ENCODE data around the gene SPHK2.
A peak's percentile ranks its signal among the peaks of the same experiment; 100 is the strongest.

SPHK2 gene

GRCh38 chr19:48587387-48587786 is 31.9 kb upstream of the SPHK2 start:
- no peak for TF ChIP-seq ZNF302 (tag by site-specific recombination; IDR thresholded peaks at IDR 0.05; ENCODE audit: low read depth)
- TF ChIP-seq ZNF549 (tag by site-specific recombination; IDR thresholded peaks at IDR 0.05) = no peak
- no peak for TF ChIP-seq ZNF2 (tag by site-specific recombination; IDR thresholded peaks at IDR 0.05)
- no peak for TF ChIP-seq MEIS1 (CRISPR knock-in tag; IDR thresholded peaks at IDR 0.05; ENCODE audit: borderline replicate concordance)
- TF ChIP-seq ZNF26 (tag by site-specific recombination; IDR thresholded peaks at IDR 0.05) = no peak
- no peak for TF ChIP-seq ZNF830 (tag by site-specific recombination; IDR thresholded peaks at IDR 0.05; ENCODE audit: low read depth)
- no peak for TF ChIP-seq ZNF548 (tag by site-specific recombination; IDR thresholded peaks at IDR 0.05)
- no peak for TF ChIP-seq ZNF391 (tag by site-specific recombination; IDR thresholded peaks at IDR 0.05; ENCODE audit: borderline replicate concordance, low read depth)
- TF ChIP-seq ELK4 (IDR thresholded peaks at IDR 0.05; ENCODE audit: borderline replicate concordance, low read depth, low read length) = no peak
- CTCF ChIA-PET = interaction anchor here (0.6 to 12.4 kb wide), 11 partner anchors 22 to 1013 kb away, joined by 3 to 272 read pairs (median 4); partner anchors contain the start of gene CA11
- Histone ChIP-seq H3K27ac (ENCODE audit: extremely low read depth, low read depth, low read length) (no peak overlapping the region), H3K36me3 (ENCODE audit: control insufficient read depth in 2 of 2, insufficient read depth in 1 of 2, low read length in 2 of 2) (no peaks in the 10 kb centered on the region), H3K4me3 (ENCODE audit: low read depth, low read length) (no peak overlapping the region), H3K9me3 (ENCODE audit: control insufficient read depth, insufficient read depth, low read depth, low read length) (no peaks in the 10 kb centered on the region), H3K4me1 (ENCODE audit: control insufficient read depth, insufficient read depth, low read length) (no peaks in the 10 kb centered on the region)
- POLR2A ChIA-PET = interaction anchor here (1.4 to 1.8 kb wide), 2 partner anchors 74 to 81 kb away, joined by 3 to 4 read pairs; no protein-coding TSS in a partner anchor

GRCh38 chr19:48588670-48589401 is 30.5 kb upstream of the SPHK2 start:
- no peaks in the 10 kb centered on the region for H3K9me3 ChIP-seq (ENCODE audit: control insufficient read depth, insufficient read depth, low read depth, low read length)
- peak overlapping the region; percentile 47 for H3K4me3 ChIP-seq (ENCODE audit: low read depth, low read length)
- ChIA-PET CTCF (interaction anchor here (0.5 to 12.4 kb wide), 41 partner anchors 8 to 1728 kb away, joined by 3 to 272 read pairs (median 4); partner anchors contain the start of genes DBP and SPACA4), POLR2A (interaction anchor here (0.8 to 1.5 kb wide), 9 partner anchors 14 to 226 kb away, joined by 3 to 11 read pairs (median 4); partner anchors contain the start of genes RPL18 and SPHK2)
- H3K36me3 ChIP-seq (ENCODE audit: control insufficient read depth in 2 of 2, insufficient read depth in 1 of 2, low read length in 2 of 2) = no peaks in the 10 kb centered on the region
- H3K27ac ChIP-seq (ENCODE audit: extremely low read depth, low read depth, low read length) = no peak overlapping the region
- no peaks in the 10 kb centered on the region for H3K4me1 ChIP-seq (ENCODE audit: control insufficient read depth, insufficient read depth, low read length)
- TF ChIP-seq ZFP37 (tag by site-specific recombination; IDR thresholded peaks at IDR 0.05) (peak; percentile 92; the same call in 1 of the 2 replicates), ZNF394 (tag by site-specific recombination; IDR thresholded peaks at IDR 0.05; ENCODE audit: borderline replicate concordance) (peak; percentile 63; the same call in 1 of the 2 replicates), ZBTB1 (tag by site-specific recombination; IDR thresholded peaks at IDR 0.05) (0 out of 2 replicates have a peak, but pooled peaks have one; percentile 39), ZBTB21 (tag by site-specific recombination; IDR thresholded peaks at IDR 0.05) (peak; percentile 48; the same call in 1 of the 2 replicates), ZSCAN5A (tag by site-specific recombination; IDR thresholded peaks at IDR 0.05) (peak; percentile 86), ZNF488 (tag by site-specific recombination; IDR thresholded peaks at IDR 0.05) (no peak), ZNF830 (tag by site-specific recombination; IDR thresholded peaks at IDR 0.05; ENCODE audit: low read depth) (no peak), SP3 (tag by site-specific recombination; IDR thresholded peaks at IDR 0.05) (peak; percentile 80), ZNF76 (tag by site-specific recombination; IDR thresholded peaks at IDR 0.05; ENCODE audit: borderline replicate concordance, low read depth) (peak; percentile 78; the same call in 1 of the 2 replicates), KLF16 (tag by site-specific recombination; IDR thresholded peaks at IDR 0.05) (peak; percentile 60; the same call in 1 of the 2 replicates), KLF8 (tag by site-specific recombination; IDR thresholded peaks at IDR 0.05) (peak; percentile 89), ZBTB8A (tag by site-specific recombination; IDR thresholded peaks at IDR 0.05) (peak; percentile 43; the same call in 1 of the 2 replicates), ZNF280D (tag by site-specific recombination; IDR thresholded peaks at IDR 0.05) (peak; percentile 99), ZNF433 (tag by site-specific recombination; IDR thresholded peaks at IDR 0.05; ENCODE audit: low read depth) (no peak), ZNF398 (tag by site-specific recombination; IDR thresholded peaks at IDR 0.05) (peak; percentile 44)

All from HEK293 (cell line).